GDM1 (cell line): Measurements from ENCODE around the gene RGCC.

Experiments used
- DNase-seq: peaks from one replicate; lab custom pipeline; 2025; lab: John Stamatoyannopoulos, UW

The RGCC gene

DNA sequence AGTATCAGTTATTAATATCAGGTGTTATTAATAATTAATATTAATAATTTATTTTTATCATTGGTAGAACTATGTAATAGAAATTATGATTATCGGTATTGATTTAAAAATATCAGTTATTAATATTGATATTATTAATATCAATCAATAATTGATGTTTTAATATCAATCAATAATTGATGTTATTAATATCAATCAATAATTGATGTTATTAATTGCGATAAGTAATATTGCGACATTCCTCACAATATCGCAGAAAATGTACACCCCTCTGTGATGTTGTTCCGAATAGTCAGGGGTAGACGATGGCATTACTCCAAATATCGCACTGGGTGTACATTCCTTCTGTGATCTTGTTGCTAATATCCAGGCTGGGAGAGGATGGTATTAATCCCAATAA is 3.7 kb upstream of the RGCC start:
- DNase-seq, result no peak

DNA sequence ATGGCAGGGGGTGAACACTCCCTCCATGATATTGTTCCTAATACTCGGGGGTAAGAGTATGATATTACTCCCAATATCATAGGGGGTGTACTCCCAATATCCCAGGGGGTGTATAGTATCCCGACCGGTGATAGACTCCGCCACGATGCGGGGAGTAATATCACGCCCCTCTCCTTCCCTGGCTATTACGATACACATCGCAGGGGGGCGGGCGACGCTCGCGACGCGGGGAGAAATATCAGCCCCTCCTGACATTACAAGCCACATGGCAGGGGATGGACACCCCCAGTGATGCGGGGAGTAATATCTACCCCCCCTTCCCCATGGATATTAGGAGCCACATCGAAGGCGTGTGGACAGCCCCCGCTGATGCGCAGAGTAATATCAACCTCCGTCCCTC is 3.2 kb upstream of the RGCC start:
- no peak for DNase-seq

DNA sequence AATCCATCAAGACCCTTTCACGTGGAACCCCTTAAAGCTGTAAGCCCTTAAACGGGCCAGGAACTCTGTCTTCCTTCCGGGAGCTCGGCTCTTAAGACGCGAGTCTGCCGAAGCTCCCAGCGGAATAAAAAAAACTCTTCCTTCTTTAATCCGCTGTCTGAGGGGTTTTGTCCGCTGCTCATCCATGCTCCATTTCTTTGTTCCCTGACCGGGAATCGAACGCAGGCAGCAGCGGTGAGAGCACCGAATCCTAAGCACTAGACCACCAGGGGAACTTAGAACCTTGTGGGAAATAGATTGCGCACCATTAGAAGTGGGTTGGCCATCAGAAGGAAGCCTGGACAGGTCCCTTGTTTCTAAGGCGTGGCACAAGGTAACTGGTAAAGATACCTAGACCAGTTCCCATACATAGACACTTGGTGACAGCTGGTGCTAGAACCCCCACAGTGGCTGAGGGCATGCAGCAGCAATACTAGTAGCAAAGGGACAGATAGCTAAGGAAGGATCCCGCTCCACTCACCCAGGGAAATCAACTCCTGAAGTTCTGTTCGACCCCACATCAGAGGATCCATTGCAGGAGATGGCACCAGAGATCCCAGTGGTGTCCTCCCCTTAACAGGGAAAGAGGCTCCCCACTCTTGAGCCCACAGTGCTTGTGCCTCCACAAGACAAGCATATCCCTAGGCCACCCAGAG is 1.5 kb upstream of the RGCC start:
- no peak for DNase-seq

- DNase-seq, result no peak
Observed at GRCh38 chr13:41457589-41458186, 338 bp downstream of the RGCC start.

GRCh38 chr13:41458187-41458760 is 924 bp downstream of the RGCC start:
- DNase-seq, result no peak

DNA sequence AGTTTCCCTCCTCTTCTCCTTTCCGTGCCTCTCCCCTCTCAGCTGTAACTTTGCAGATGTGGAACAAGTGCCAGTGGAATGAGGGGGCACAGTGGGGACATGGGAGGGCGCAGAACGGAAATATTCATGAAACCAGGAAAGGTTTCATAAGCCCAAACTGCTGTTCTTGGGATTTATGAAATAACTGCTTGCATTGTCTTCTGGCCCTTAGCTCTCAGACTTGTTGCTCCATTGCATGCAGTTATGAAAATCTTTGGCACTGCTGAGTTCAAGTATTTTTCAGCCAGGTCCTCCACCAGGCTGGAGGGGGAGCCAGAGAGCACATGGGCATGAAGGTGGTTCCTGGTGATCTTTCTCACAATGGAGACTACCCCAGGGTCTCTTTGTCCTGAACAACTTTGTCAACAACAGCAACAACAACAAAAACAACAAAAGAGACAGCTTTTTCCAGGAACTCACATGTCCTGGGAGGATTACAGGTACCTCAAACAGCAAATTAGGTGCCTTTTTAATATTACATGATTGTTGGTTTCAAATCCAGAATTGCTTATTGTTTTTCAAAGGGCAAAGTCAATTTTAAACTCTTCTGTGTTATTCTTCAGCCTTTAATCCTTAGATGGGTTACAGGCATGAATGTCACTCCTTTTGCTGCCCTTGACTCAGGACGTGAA is 1.5 kb downstream of the RGCC start:
- peak; percentile 43 for DNase-seq

DNA sequence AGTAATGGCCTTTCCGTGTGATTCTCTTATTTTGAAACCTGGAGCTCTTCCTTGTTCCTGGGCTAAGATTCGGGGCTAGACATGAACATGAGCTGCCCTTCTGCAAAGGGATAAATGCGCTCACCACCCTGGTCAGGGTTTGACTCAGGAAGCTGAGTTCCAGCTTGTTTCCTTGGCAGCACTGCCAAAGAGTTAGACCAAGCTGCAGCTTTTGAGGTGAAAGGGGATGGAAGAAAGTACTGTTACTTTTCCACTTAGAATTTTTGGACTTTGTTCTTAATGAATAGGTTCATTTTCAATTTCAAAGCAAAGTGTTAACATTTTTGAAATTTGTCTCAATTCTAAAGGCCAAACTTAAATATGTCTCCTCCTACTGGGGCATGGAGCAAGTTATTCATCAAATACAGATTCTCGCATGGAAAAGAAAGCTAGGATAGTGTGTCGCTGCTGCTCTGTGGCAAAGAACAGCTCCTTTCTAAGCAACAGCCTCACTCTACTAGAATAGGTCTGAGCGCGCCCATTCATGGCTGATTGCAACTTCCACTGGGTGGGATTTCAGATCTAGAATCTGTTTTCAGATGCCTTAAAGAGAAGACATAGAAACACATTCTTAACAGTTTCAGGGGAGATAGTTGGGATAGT is 2.2 kb downstream of the RGCC start:
- no peak for DNase-seq

GRCh38 chr13:41460074-41460465 is 2.7 kb downstream of the RGCC start:
- no peak for DNase-seq

DNA sequence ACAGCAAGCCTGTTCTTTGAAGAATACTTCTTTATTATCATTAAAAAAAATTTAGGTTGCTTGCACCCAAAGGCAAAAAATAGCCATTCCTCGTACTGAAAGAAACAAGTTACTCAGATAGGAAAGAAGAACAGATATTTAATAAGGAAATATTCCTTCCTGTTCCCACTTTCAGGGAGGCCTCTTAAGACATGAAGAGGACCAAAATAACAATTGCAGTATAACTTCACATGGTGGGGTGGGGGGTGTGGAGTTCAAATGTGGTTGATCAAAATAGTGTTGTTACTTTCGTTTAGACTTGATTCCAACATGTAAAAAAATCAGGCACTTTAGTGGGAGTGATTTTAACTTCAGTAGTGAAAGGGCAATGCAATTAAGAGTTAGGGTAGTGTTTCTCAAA is 3.6 kb downstream of the RGCC start:
- no peak for DNase-seq

DNA sequence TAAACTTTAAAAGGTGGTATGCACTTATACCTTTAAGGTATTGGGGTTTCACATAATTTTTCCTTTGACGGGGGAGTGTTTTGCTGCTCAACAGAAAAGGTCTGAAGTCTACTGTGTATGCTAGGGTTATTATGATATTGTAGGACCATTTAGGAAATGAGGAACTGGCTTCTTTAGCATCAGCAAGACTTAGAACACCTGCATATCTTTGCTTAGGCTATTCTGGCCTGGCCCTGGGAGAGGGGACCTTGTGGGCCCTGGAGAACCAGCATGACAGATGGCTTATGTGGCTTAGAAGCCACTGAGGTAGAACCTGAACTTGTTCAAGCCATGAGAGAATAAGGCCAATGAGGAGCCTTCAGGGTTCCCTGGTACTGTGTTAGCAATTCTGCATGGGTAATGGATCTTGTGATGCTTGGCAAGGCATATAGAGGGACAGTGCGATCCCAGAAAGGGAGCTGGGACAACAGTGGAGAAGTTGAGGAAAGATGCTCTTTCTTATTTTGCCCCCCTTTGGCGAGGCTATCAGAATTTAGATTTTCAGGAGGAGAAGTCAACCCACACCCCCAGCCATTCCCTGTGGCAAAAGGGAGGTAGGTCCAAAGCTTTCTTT is 4.3 kb downstream of the RGCC start:
- no peak for DNase-seq

GRCh38 chr13:41462427-41462826 is 5.1 kb downstream of the RGCC start:
- DNase-seq, result no peak

DNA sequence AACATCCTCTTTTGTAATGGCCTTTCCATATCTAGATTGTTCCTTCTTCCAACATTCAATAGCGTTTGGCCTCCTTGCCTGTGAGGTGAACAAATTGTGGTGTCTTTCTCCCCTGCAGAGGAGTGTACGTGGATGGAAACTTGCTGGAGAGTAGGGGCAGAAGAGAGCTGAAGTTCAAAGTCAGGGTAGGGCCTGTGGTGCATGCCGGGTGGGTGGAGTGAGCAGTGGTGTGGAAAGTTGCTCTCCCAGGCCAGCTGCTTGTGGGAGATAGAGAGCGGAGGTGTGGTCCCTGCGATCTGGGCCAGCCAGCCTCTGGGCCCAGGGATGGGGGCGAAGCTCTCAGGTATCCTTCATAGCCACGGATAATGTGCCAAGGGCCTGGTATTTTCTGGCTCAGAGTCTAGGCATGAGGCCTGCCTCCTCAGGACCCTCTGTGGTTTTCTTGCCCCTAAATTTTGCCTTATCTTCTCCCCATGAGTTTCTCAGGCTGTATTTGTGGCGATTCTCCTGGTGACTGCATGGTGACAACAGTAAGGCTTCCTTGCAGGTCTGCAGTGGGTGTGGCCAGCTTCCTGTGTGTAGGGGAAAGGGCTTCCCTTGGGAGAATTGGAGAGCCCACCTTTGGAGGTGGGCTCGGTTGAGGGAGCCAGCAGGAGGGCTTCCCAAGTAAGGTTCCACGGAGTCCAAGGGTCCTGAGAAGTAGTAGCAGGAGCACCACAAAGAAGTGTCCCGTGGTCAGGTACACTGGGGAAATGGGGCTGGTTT is 6.7 kb downstream of the RGCC start:
- DNase-seq, result no peak

DNA sequence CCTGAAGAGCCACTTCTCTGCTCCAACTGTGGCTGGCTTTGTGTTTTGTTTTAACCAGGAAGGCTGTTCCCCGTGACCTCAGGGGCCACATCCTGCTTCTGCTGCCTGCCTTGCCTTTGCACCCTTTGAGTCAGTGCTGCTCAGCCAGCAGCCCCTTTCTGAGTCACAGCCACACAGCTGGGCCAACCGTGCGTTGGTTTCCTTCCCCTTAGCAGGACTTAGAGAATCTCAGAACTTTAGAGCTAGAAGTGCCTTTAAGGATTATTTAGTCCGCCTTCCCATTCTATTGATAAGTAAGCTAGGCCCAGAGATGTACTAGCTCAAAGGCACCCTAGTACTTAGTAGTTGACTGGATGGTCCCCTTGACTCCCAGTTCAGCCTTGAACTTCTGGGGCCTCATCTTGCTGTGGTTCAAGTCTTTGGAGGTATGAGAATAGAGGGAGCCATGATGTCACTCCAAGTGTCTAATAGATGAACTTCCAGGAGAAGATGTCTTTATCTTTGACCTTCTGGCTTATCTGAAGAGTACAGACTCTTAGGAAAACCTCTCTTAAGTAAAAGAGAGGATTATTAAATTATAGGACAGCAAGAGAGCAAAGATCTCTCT is 8.0 kb downstream of the RGCC start:
- DNase-seq, result peak; percentile 98

DNA sequence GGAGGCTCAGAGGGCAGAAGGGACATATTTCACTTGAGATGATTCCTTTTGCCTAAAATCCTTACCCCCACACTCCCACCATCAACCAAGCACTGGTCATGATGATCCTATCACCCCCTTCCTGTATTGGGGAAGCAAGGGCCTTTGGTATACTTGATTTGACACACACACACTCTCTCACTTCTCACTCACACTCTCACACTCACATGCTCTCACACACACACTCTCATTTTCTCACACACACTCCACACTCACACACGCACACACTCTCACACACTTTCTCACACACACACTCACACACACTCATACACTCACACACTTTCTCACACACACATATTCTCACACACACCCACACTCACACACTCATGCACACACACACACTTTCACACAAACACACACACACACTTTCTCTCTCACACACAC is 8.6 kb downstream of the RGCC start:
- no peak for DNase-seq

DNA sequence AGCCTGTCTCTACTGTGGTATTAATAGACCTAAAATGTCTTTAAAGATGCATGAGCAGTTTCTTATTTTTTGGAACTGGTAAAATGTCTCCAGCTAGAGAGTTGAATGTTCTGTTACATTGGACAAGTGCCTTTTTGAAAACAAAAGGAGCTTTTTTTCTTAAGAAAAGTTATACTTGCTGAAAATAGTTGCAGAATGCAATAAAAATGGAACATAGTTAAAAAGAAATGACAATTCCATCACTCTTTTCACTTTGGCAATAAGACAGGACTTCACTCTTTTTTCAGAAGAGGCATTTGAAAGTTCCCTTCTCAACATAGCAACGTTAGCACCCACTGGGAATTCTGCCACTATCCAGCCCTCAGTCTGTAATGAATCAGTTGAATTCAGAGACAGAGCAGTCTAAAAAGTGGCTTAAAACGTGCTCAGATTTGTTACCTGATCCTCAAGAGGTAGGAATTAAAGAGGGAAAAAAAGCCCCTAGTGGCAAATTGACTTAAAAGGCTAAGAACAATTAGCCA is 10.1 kb downstream of the RGCC start:
- no peak for DNase-seq

GRCh38 chr13:41468631-41469030 is 11.3 kb downstream of the RGCC start:
- no peak for DNase-seq

DNA sequence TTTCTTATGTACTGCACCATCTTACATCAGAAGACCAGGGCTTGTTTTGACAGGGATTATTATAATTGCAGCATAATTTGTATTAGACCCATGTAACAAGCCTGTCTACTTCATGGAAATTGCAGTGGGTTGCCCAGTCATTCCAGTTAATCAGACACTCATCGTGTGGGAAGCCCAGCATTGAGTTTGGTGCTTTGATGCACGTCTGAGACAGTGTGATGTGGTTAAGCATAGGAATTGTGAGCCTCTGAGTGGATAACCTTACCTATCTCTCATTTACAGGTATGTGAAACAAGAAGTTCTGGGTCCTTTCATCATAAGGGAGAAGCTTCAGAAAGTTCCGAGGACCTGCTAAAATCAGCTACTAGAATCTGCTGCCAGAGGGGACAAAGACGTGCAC is 12.8 kb downstream of the RGCC start:
- DNase-seq, result no peak

GRCh38 chr13:41471785-41472184 is 14.4 kb downstream of the RGCC start:
- DNase-seq, result no peak

- no peak for DNase-seq
Observed at GRCh38 chr13:41487222-41487621, 29.9 kb downstream of the RGCC start.

- no peak for DNase-seq
Observed at GRCh38 chr13:41488124-41488523, 30.8 kb downstream of the RGCC start.
